NCI-H2196 treated with DMSO at 0.1 percent for 48 hours (cell line): ENCODE measurements around the gene CTNND2.

Experiments
- DNase-seq: peaks from one replicate; lab custom pipeline; 2025; ENCODE audit not compliant: unreplicated experiment; lab: John Stamatoyannopoulos, UW

The CTNND2 gene

GRCh38 chr5:10964806-10965205, 939.4 kb downstream of the CTNND2 start:
- DNase-seq: no peak

GRCh38 chr5:10958728-10959127, 945.5 kb downstream of the CTNND2 start:
- DNase-seq: no peak

GRCh38 chr5:10949856-10950630, 954.2 kb downstream of the CTNND2 start:
- DNase-seq: no peak

GRCh38 chr5:10946050-10946449, 958.2 kb downstream of the CTNND2 start:
- no peak for DNase-seq

GRCh38 chr5:10941900-10942299, 962.3 kb downstream of the CTNND2 start:
- no peak for DNase-seq

GRCh38 chr5:10936081-10936855, 968.0 kb downstream of the CTNND2 start:
- DNase-seq: no peak

- no peak for DNase-seq
These were observed 968.7 kb downstream of the CTNND2 start for GRCh38 chr5:10935536-10935935.

- DNase-seq: no peak
These were observed 969.4 kb downstream of the CTNND2 start for GRCh38 chr5:10934783-10935355.

- DNase-seq: no peak
These were observed 971.1 kb downstream of the CTNND2 start for GRCh38 chr5:10933121-10933520.

GRCh38 chr5:10932426-10932825, 971.8 kb downstream of the CTNND2 start:
- DNase-seq: no peak

GRCh38 chr5:10927608-10928007, 976.6 kb downstream of the CTNND2 start:
- no peak for DNase-seq

- DNase-seq: no peak
These were observed 980.9 kb downstream of the CTNND2 start for GRCh38 chr5:10923310-10923709.
